ENCODE measurements around the gene FSCB.

- TF ChIP-seq, protein P1, sequence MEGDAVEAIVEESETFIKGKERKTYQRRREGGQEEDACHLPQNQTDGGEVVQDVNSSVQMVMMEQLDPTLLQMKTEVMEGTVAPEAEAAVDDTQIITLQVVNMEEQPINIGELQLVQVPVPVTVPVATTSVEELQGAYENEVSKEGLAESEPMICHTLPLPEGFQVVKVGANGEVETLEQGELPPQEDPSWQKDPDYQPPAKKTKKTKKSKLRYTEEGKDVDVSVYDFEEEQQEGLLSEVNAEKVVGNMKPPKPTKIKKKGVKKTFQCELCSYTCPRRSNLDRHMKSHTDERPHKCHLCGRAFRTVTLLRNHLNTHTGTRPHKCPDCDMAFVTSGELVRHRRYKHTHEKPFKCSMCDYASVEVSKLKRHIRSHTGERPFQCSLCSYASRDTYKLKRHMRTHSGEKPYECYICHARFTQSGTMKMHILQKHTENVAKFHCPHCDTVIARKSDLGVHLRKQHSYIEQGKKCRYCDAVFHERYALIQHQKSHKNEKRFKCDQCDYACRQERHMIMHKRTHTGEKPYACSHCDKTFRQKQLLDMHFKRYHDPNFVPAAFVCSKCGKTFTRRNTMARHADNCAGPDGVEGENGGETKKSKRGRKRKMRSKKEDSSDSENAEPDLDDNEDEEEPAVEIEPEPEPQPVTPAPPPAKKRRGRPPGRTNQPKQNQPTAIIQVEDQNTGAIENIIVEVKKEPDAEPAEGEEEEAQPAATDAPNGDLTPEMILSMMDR (conservative IDR thresholded peaks at IDR 0.05) = no peak
- no peak for TF ChIP-seq ZFX (IDR thresholded peaks at IDR 0.05)
These were observed 29.1 kb downstream of the FSCB start for GRCh38 chr14:44477953-44478352.

Data from C4-2B (cell line).